ENCODE measurements around the gene GNPTAB. TPM values are rescaled to one million over a fixed set of nuclear protein-coding genes. Genes with fewer than 3 reads are reported as not detected.

The GNPTAB gene
- total and polyA plus RNA-seq, 2 donors (not counting 1 experiment from before 2014, with no cell fraction given): 10.4 to 79.4 TPM

DNA sequence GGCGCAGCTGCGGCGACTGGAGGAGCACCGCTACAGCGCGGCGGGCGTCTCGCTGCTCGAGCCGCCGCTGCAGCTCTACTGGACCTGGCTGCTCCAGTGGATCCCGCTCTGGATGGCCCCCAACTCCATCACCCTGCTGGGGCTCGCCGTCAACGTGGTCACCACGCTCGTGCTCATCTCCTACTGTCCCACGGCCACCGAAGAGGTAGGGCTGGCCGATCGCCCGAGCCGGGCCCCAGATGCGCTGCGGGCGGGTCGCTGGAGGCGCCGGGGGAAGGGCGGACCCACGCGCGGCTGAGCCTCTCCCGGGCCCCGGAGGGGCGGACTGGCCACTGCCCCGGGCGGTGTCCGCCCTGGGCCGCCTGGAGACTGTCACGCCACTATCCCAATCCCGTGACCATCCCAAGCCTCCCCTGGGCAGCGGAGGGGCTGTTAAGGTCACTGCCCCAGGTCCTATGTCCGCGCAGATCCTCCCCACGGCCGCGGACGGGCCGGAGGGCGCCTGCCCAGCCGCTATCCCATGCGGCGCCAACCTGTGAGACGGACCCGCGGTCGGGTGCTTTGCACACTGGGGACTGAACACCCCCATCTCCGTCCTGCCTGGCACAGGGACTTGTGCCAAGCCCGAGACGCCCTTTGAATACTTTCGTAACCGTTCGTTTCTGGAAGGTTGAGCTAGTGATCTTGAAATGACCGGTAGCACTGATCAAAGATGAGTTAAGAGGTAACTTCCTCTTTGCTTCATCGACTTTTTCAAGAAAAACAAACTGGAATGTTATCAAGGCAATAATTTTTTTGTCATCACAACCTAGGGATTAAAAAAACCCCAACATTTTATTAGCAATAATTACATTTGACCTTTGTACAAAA is 132.6 kb downstream of the GNPTAB start:
- no peaks in the 10 kb centered on the region for H3K9me3 Mint-ChIP-seq (ENCODE audit: insufficient read depth)
- peak overlapping the region; percentile 94 for H3K4me2 ChIP-seq (replicated peaks; ENCODE audit: low read depth, low read length, poor library complexity, severe bottlenecking)
- peaks cover 6% of the 10 kb centered on the region for H4K20me1 ChIP-seq (ENCODE audit: control insufficient read depth, insufficient read depth, low read length, poor library complexity, severe bottlenecking)
- H3K4me3 ChIP-seq (ENCODE audit: control extremely low read depth in 1 of 5, extremely low read depth in 1 of 5, insufficient read depth in 1 of 5, low read depth in 2 of 5, low read length in 4 of 5): peak overlapping the region; percentile 53 to 90 (median 83)
- H3K27ac ChIP-seq (ENCODE audit: low read length in 2 of 2): peak overlapping the region; percentile 83 to 88
- no peaks in the 10 kb centered on the region for H3K27me3 ChIP-seq (replicated peaks in 1 of 4; ENCODE audit: control extremely low read depth in 1 of 4, control insufficient read depth in 3 of 4, insufficient read depth in 4 of 4, low read length in 3 of 4)
- no peaks in the 10 kb centered on the region for H3K36me3 ChIP-seq (replicated peaks in 1 of 2; ENCODE audit: control extremely low read depth in 1 of 2, control insufficient read depth in 1 of 2, extremely low read depth in 1 of 2, insufficient read depth in 2 of 2, low read length in 1 of 2)
- peaks cover 68% of the 10 kb centered on the region for H3K4me1 Mint-ChIP-seq
- intact Hi-C loops (cut with micrococcal nuclease): loop anchor here (1.0 to 5.0 kb wide), 8 partner anchors 27 to 364 kb away; partner anchors contain the start of genes ARL1 and WASHC3
- H3K9ac ChIP-seq (ENCODE audit: low read length): peak overlapping the region; percentile 90
- peak overlapping the region; percentile 97 for H3K27ac Mint-ChIP-seq
- POLR2A ChIA-PET: interaction anchor here (0.6 to 3.1 kb wide), 4 partner anchors 17 to 119 kb away, joined by 3 to 34 read pairs (median 9); no protein-coding TSS in a partner anchor
- DNase-seq (peak; percentile 62), ATAC-seq (ENCODE audit: low read depth) (peak; percentile 10)
- peaks cover 32 to 39% of the 10 kb centered on the region in 2 donors for H3K4me1 ChIP-seq (ENCODE audit: control insufficient read depth in 2 of 2, insufficient read depth in 2 of 2, low read length in 2 of 2)
- H3K9me3 ChIP-seq (ENCODE audit: control extremely low read depth in 1 of 3, control insufficient read depth in 2 of 3, insufficient read depth in 1 of 3, low read length in 2 of 3): no peaks in the 10 kb centered on the region
- CTCF ChIA-PET: interaction anchor here (0.7 to 2.5 kb wide), 14 partner anchors 16 to 127 kb away, joined by 3 to 10 read pairs (median 4); no protein-coding TSS in a partner anchor
- 1% methylated on average over 59 of the region's 67 CpGs for whole genome bisulfite sequencing (ENCODE audit: insufficient coverage)
- H3K4me3 Mint-ChIP-seq: peak overlapping the region; percentile 99
- H2AFZ ChIP-seq (ENCODE audit: insufficient read depth, low read depth, low read length, poor library complexity, severe bottlenecking): peak overlapping the region; percentile 97
- TF ChIP-seq CTCF (IDR thresholded peaks at IDR 0.05) (no peak), EZH2 (IDR thresholded peaks at IDR 0.05; ENCODE audit: borderline replicate concordance, insufficient read depth, low read depth, low read length, poor library complexity, severe bottlenecking) (no peak)
- peaks cover 82% of the 10 kb centered on the region for H3K79me2 ChIP-seq (ENCODE audit: control insufficient read depth, insufficient read depth, low read length)
- no peaks in the 10 kb centered on the region for H3K27me3 Mint-ChIP-seq
